ENCODE data around the gene JADE3.
"Not testable (repeated sequence)": the region's sequence is repeated elsewhere in the genome, so short reads cannot be mapped to it uniquely, and the experiment has no call there.

The JADE3 gene

GRCh38 chrX:46961097-46961496, 48.9 kb downstream of the JADE3 start:
- no peak overlapping the region for H3K4me3 ChIP-seq (ENCODE audit: low read depth, low read length)
- in situ Hi-C loops (cut with HindIII; ENCODE audit: low sequenced_read_pairs): no loop called here
- TF ChIP-seq CTCF (IDR thresholded peaks at IDR 0.05; ENCODE audit: low read depth, low read length): no peak
- no peak for DNase-seq (ENCODE audit: low read depth, low spot score)

- in situ Hi-C loops (cut with HindIII; ENCODE audit: low sequenced_read_pairs): no loop called here
- DNase-seq (ENCODE audit: low read depth, low spot score): no peak
- TF ChIP-seq CTCF (IDR thresholded peaks at IDR 0.05; ENCODE audit: low read depth, low read length): no peak
- no peak overlapping the region for H3K4me3 ChIP-seq (ENCODE audit: low read depth, low read length)
Measured at GRCh38 chrX:46961574-46962283, 49.5 kb downstream of the JADE3 start.

- in situ Hi-C loops (cut with HindIII; ENCODE audit: low sequenced_read_pairs): no loop called here
- no peak overlapping the region for H3K4me3 ChIP-seq (ENCODE audit: low read depth, low read length)
- TF ChIP-seq CTCF (IDR thresholded peaks at IDR 0.05; ENCODE audit: low read depth, low read length): no peak
- peak; percentile 48 for DNase-seq (ENCODE audit: low read depth, low spot score)
Measured at GRCh38 chrX:46965125-46965758, 53.0 kb downstream of the JADE3 start.

GRCh38 chrX:46967547-46967946, 55.3 kb downstream of the JADE3 start:
- no peak for DNase-seq (ENCODE audit: low read depth, low spot score)
- in situ Hi-C loops (cut with HindIII; ENCODE audit: low sequenced_read_pairs): no loop called here
- TF ChIP-seq CTCF (IDR thresholded peaks at IDR 0.05; ENCODE audit: low read depth, low read length): no peak
- H3K4me3 ChIP-seq (ENCODE audit: low read depth, low read length): no peak overlapping the region

- H3K4me3 ChIP-seq (ENCODE audit: low read depth, low read length); DNase-seq (ENCODE audit: low read depth, low spot score); in situ Hi-C loops (cut with HindIII; ENCODE audit: low sequenced_read_pairs): not testable (repeated sequence)
Measured at GRCh38 chrX:46977046-46977445, 64.8 kb downstream of the JADE3 start.

GRCh38 chrX:46978341-46979291, 66.4 kb downstream of the JADE3 start:
- peak; percentile 73 for DNase-seq (ENCODE audit: low read depth, low spot score)
- TF ChIP-seq CTCF (IDR thresholded peaks at IDR 0.05; ENCODE audit: low read depth, low read length): peak; percentile 65
- in situ Hi-C loops (cut with HindIII; ENCODE audit: low sequenced_read_pairs): no loop called here
- H3K4me3 ChIP-seq (ENCODE audit: low read depth, low read length): no peak overlapping the region

Measured in astrocyte of the spinal cord (primary cell).